GM18505 (cell line): ENCODE measurements around the gene HMCN2.
"Not testable (repeated sequence)": the region's sequence is repeated elsewhere in the genome, so short reads cannot be mapped to it uniquely, and the experiment has no call there.

Experiments
- ATAC-seq: cut with Tn5 transposase; IDR thresholded peaks from one replicate; pipeline ENCODE4 v1.9.1; 2021; ENCODE audit not compliant: unreplicated experiment
- POLR2A ChIP-seq: IDR thresholded peaks from 4 replicates; pipeline ENCODE4 v1.6.1; 2011; ENCODE audit warnings: borderline replicate concordance; ENCODE audit not compliant: insufficient read depth, insufficient read length; ENCODE audit errors: extremely low read depth

The HMCN2 gene

DNA sequence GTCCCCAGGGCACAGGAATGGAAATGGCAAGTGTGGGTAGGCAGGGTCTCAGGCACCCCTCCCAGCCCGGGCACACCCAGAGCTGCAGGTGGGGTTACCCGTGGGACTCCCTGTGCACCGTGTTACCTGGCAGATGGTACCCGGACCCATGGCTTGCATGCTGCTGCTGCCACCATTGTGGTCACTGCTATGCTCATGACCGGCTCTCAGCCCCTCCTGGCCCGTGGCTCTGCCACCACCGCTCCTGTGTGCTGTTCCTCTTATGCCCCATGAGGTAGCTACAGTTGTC lies 21.7 kb upstream of the HMCN2 start:
- no peak for ATAC-seq
- TF ChIP-seq POLR2A, result no peak

GRCh38 chr9:130244548-130245165 lies 20.9 kb upstream of the HMCN2 start:
- ATAC-seq, result no peak
- TF ChIP-seq POLR2A, result no peak

- TF ChIP-seq POLR2A, result no peak
- ATAC-seq, result no peak
Observed at GRCh38 chr9:130245474-130245873, 20.1 kb upstream of the HMCN2 start.

- no peak for ATAC-seq
- no peak for TF ChIP-seq POLR2A
Observed at GRCh38 chr9:130246126-130246525, 19.4 kb upstream of the HMCN2 start.

DNA sequence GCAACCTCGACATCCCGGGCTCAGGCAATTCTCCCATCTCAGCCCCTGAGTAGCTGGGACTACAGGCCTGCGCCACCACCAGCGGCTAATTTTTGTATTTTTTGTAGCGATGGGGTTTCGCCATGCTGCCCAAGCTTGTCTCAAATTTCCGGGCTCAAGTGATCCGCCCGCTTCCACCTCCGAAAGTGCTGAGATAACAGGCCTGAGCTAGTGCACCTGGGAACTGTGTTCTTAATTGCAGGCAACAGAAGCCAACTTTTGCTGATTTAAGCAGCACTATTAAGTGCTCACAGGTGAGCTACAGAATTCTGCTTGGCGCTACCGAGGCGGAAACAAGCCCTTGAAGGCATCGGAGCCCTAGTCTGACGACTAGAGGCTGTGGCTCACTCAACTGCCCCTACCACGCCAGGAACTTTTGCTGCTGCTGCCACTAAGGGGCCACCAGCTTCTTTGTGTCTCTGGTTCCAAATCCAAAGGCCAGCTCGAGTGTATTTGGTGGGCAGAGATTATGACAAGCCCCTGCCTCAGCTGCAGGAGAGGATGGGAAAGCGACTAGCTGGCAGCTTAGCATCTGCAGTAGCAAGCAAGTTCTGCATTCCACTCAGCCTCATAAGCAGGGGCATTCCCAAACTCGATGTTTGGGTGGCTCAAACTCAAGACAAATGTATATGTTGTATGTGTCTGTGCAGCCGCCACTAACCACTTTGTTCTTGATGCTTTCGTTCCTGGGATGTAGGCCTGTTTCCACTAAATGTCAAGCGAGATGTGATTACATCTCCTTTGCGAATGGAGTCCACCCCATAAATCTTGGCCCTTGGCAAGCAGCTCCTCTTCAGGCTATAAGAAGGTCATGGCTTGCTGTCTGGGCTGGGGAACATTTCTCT lies 10.6 kb upstream of the HMCN2 start:
- no peak for ATAC-seq
- no peak for TF ChIP-seq POLR2A

DNA sequence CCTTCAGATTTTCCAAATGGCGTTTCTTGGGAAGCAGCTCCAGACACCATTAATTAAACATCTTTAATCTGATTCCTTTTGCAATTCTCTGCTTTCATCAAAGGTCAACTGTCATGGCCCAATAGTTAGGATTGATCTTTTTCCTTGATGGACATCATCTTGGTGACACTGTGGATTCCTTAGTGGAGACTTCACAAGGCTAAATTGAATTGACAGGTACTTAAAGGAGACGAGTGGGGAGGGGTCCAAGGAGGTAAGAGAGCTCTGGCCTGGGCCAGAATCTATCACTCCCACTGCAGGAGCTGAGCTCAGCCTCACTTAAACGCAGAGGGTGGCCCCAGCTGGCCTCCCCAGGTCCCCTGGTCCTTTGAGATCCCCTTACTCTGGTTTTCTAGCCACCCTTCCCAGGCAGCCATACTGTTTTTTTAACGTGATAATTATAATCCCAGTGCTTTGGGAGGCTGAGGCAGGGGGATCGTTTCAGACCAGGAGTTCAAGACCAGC lies 9.9 kb upstream of the HMCN2 start:
- ATAC-seq, result no peak
- no peak for TF ChIP-seq POLR2A

DNA sequence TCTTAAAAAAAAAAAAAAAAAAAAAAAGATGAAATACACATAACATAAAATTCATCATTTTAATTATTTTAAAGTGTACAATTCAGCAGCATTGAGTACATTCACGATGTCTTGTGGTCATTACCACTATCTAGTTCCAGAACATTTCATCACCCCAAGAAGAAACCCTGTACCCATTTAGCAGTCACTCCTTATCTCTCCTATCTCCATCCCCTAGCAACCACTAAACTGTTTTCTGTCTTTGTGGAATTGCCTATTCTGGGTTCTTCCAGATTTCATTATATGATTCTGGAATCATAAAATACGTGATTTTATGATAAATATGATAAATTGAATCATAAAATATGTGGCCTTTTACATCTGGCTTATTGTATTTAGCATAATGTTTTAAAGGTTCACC lies 8.9 kb upstream of the HMCN2 start:
- TF ChIP-seq POLR2A, result no peak
- ATAC-seq, result no peak

GRCh38 chr9:130258137-130258536 lies 7.4 kb upstream of the HMCN2 start:
- not testable (repeated sequence) for ATAC-seq

DNA sequence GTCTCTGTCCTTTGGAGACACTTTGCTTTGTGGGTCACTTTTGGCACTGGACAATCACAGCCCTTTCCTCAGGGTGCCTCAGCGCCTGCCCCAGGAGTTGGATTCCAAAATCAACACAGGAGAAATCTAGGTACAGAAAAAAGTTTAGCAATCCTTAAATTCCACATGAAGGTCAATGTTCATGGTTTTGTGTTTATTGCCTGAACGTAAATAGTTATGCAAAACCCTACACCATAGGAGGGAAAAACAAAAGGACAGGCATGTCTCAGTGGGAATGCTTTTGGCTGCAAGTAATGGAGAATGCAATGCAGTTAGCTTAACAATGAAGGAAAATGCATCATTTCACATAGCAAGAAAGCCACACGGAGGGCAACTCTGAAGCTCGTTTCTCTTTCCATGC lies 6.5 kb upstream of the HMCN2 start:
- TF ChIP-seq POLR2A, result no peak
- ATAC-seq, result no peak

- ATAC-seq, result no peak
- TF ChIP-seq POLR2A, result no peak
Observed at GRCh38 chr9:130260816-130261765, 4.5 kb upstream of the HMCN2 start.

- ATAC-seq, result no peak
- no peak for TF ChIP-seq POLR2A
Observed at GRCh38 chr9:130262061-130262745, 3.4 kb upstream of the HMCN2 start.

DNA sequence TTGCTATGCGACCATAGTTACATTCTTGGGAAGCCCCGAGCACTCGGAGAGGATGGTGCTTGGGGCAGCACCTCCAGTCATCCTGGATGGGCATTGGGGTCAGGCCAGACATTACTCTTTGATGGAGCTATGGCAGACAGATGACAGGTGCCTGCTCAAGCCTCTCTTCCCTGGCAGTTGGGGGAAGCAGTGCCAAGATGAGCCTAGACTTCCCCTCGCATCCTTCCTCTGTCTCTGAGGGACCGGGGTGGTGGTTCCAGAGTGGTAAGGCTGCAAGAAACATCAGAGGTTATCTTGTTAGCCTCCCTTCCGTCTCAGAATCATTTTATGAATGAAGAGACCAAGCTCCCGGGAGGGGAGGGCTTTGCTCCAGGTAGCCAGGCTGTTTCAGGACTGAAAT lies 2.8 kb upstream of the HMCN2 start:
- no peak for ATAC-seq
- TF ChIP-seq POLR2A, result no peak
